HL-60 (cell line): ENCODE measurements around the gene UGCG.
A peak's percentile ranks its signal among the peaks of the same experiment; 100 is the strongest.

ENCODE experiments used
- CTCF ChIP-seq: IDR thresholded peaks from one replicate; pipeline ENCODE4 v1.5.1; 2011; ENCODE audit warnings: low read length, control low read depth, inconsistent platforms; ENCODE audit not compliant: insufficient read depth
- GABPA ChIP-seq: IDR thresholded peaks from 2 replicates; pipeline ENCODE4 v1.6.1; 2012; ENCODE audit warnings: low read depth
- POLR2AphosphoS5 ChIP-seq: IDR thresholded peaks from 2 replicates; pipeline ENCODE4 v1.6.1; 2012; ENCODE audit warnings: low read depth
- REST ChIP-seq: IDR thresholded peaks from 2 replicates; pipeline ENCODE4 v1.6.1; 2012; ENCODE audit warnings: low read depth; ENCODE audit not compliant: insufficient replicate concordance

- TF ChIP-seq CTCF = no peak
- TF ChIP-seq POLR2AphosphoS5 = peak; percentile 82
- TF ChIP-seq REST = no peak
- TF ChIP-seq GABPA = peak; percentile 49
Observed at GRCh38 chr9:111926421-111926875, 29.8 kb downstream of the UGCG start.
